PC-3 (cell line): ENCODE data around the gene RHOBTB1.

Source experiments
- CTCF ChIP-seq: fragments of 300-600 bp; sonication (generic); conservative IDR thresholded peaks from 2 replicates; pipeline ENCODE4 v1.5.1; 2017; ENCODE audit warnings: antibody characterized with exemption, low read depth, mild to moderate bottlenecking, low read length
- EZH2 ChIP-seq: fragments of 300-600 bp; sonication (generic); IDR thresholded peaks from one replicate; pipeline ENCODE4 v1.6.1; 2017; ENCODE audit warnings: antibody characterized with exemption, mild to moderate bottlenecking, low read length; ENCODE audit not compliant: unreplicated experiment

- TF ChIP-seq CTCF (no peak), EZH2 (no peak)
Observed at GRCh38 chr10:60967260-60967659, 23.3 kb upstream of the RHOBTB1 start.
